GM18499 (cell line): ENCODE results near the gene NREP.

Source experiments
- ATAC-seq: cut with Tn5 transposase; IDR thresholded peaks from one replicate; pipeline ENCODE4 v1.9.1; 2021; ENCODE audit warnings: moderate number of reproducible peaks; ENCODE audit not compliant: insufficient read depth, unreplicated experiment

Gene NREP

DNA sequence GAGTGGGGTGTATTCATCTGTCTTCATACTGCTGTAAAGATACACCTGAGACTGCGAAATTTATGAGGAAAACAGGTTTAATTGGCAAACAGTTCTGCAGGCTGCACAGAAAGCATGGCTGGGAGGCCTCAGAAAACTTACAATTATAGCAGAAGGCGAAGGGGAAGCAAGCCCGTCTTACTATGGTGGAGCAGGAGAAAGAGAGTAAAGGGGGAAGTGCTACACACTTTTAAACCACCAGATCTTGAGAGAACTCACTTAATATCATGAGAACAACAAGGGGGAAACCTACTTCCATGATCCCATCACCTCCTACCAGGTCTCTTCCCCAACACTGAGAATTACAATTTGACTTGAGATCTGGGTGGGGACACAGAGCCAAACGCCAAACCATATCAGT lies 12.5 kb upstream of the NREP start:
- no peak for ATAC-seq

DNA sequence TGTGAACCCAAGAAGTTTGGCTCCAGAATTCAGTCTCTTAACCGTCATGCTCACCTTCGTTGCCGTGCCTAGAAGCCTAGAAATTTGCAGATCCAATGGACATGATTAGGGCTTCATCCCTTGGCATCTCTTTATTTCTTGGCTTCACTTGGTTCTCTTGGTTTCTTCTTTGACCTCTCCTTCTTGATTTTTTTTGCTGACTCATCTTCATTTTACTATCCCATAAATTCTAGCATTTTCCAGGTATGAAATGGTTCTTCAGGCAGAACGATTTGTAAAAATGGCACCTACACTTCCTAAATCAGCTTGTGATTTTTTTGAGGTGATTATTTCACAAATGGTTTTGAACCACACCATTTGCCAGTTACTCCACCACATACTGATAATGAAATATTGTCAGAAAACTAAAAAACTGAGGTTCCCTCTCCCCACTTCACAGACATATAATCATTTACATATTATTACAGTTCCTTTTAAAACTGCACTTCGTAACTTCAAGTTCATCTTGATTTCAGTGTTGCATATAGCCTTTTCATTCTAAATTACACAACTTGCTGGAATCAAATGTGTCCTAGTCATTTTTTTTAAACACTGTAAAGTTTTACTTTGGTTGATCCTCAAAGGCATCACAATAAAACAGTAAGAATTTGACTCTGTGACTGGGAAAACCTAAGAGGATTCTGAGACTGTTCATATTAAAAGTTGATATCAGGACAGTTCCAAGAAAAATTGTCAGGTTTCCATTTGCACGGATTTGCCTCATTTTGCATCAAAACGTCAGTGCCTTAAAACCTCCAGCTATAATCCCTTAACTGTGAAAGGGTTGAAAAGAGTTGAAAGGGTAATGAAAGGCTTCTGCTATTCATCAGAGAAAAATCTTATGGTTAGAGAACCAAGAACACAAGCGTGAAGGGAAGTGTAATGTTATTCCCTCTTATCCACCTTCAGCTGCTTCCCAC lies 8.9 kb upstream of the NREP start:
- ATAC-seq: no peak

DNA sequence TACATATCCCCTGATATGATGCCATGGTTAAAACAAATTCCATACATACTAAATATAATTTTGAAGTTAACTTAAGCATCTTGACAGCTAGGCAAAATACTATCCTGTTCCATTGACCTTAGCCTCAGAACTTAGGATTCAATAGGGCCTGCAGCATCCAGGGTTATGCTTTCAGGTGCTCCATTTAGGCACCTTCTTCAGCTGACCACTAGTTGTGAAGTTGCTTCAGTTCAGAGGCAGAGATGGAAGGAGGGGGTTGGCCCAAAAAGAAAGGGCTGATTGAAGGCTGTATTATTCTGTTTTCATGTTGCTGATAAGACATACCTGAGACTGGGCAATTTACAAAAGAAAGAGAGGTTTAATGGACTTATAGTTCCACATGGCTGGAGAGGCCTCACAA lies 7.0 kb upstream of the NREP start:
- no peak for ATAC-seq

DNA sequence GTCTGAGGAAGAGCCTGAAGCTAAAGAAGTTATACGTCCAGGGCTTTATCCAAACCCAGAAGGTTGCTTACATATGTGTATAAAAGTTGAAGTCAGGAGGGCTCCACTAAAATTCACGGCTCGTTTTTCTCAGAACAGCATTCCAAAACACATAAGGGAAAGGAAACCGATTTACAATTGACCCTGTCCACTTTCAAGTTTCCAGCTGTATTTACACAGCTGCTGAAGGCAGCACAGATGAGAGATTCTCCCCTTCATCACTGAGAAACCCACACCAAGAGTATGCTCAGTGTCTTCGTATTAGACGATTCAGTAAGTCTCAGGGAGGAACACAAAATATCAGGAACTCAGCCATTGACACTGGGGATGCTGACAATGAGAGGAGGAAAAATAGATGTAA lies 5.9 kb upstream of the NREP start:
- no peak for ATAC-seq

DNA sequence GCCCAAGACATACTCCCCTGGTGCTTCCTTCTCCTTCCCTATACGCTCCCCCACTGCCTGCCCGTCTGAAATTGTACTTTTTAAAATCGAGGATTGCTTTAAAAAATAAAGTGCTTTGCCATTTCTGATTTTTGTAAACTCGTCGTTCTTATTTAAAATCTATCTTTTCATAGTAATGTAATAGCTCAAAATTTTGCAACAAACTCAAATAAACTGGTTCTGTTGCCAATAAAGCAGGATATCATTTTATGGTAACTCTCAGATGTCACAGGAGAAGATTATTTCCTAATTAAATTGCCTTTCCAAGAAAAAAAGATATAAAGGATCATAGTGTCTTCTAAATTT lies 1.3 kb upstream of the NREP start:
- no peak for ATAC-seq

DNA sequence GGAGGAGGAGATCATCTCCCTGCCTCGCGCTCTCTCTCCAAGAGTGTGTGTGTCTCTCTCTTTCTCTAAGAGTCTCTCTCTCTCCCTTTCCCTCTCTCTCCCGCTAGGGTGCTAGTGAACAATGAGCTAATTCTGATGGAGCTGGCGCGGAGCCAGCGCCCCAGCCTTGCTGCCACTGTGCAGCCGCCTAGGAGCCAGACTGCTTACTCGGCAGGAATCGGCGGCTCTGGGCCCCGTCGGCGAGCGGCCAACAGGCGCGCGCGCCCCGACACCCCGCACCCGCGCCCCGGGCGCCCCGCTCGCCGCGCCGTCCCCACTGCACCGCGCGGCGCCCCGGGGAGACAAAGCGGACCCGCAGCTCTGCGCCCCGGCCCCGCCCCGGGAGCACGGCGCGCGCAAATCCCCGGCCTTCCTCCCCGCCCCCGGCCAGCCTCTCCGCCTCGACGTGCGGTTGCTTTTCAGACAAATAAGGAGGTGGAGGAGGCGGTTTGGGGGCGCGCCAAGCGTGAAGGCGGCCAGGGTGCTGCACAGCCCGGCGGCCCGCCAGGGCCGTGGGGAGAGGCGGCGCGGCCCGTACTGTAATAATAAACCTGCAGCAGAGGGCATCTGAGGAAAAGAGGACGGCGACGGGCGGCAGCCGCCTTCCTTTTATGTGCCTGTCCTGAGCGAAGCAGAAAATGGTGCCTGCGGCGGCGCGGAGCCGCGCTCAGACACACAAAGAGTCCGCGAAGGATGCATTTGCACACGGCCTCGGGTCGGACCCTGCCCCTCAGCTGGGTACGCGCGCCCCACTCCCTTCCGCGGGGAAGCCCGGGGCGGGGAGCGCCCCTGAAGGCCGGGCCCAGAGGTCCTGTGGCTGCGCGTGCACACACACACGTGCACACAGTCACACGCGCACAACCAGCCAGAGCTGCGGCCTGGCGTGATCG lies 625 bp upstream of the NREP start:
- peak; percentile 64 for ATAC-seq

DNA sequence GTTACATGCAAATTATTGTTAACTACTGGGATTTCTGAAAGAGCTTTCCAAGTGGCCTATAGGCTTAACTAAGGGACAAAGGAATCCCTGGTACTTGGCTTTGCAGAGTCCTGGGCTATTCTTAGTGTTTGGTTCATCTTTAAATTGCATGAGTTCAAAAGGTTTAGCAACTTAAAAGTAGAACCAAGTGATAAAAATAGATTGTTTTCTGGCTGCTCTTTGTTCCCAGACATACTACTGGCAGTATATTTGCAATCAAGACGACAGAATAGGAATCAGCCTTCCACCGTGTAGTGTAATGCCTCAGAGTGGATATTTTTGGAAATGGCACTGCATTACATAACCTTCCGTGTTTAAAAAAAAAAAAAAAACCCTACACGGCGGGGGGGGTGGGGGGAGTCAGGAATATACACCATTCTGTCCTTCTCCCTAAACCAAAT lies 1.0 kb downstream of the NREP start:
- ATAC-seq: no peak

DNA sequence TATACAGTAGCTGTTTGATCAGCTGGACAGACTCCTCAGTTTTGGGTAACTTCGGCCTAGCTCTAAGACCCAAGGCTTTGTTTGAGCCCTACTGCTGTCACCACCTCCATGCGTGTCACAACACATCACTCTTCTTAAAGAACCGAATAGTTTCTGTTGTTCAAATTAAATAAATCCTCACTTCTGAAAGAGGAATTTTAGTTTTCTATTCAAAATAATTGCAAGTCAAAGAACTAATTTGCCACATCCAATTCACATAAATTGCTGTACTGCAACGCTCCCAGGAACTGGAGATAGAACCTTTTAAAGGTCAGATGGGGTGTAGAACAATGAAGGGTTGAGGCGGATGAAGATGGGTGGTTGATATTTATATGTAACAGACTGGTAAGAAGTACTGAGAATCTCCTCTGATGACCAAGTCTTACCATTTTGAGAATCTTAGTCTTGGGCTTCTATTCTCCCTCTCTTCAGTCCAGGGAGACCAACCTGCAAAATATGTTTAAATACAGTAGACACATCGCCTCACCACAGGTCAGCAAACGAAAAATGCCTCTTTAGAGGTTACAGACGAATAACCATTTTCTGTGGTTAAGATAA lies 1.6 kb downstream of the NREP start:
- no peak for ATAC-seq

DNA sequence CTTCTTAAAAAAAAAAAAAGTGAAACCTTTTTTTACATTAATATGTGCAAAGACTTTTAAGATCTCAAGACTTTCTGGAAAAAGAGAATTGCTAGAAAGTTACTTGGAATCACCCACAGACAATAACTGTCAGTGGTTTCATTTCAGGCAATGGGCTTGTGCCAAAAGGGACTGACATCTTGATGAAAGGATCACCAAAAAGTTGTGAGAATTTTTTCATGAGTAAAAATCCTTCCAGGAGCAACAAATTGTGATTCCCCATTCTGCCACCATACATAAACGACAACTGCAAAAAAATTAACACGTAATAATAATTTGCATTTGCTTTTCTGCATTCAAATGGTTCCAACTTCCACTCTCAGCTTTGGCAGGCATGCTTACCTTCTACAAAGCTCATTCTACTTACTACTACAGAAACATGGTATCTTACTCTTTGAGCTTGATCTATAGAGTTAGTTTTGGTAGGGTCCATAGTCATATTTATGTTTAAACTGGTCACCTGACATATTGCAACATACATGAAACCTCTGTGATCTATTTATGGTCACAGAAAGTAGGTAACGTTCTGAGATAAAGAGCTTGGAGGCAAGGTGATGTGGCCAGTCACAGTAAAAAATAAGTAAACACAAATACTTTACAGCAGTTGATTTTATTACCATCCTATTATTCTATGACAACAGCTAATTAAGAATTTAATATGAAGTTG lies 3.0 kb downstream of the NREP start:
- no peak for ATAC-seq

DNA sequence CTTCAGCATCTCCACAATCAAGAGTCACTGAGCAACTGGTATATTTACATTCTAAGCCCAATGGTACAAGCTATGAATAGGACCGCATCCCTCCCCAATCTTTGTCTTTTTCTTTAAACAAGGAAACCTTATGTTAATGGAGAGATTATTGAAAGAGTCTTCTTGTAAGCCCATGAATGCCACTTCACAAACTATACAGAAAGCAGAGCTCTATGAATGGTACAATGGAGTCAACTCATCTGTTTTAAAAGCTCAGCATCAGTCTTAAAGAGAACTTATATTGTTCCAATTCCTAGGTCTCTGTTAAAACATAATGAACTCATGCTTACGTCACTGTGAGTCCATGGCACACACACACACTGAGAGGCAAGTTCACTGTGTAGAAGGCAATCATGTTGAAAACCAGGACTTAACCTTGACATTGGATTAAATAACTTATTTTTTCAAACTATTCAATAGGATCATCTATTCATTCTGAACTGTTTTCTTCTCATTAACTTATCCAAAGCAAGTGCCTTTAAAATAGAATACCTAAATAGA lies 4.5 kb downstream of the NREP start:
- ATAC-seq: no peak

DNA sequence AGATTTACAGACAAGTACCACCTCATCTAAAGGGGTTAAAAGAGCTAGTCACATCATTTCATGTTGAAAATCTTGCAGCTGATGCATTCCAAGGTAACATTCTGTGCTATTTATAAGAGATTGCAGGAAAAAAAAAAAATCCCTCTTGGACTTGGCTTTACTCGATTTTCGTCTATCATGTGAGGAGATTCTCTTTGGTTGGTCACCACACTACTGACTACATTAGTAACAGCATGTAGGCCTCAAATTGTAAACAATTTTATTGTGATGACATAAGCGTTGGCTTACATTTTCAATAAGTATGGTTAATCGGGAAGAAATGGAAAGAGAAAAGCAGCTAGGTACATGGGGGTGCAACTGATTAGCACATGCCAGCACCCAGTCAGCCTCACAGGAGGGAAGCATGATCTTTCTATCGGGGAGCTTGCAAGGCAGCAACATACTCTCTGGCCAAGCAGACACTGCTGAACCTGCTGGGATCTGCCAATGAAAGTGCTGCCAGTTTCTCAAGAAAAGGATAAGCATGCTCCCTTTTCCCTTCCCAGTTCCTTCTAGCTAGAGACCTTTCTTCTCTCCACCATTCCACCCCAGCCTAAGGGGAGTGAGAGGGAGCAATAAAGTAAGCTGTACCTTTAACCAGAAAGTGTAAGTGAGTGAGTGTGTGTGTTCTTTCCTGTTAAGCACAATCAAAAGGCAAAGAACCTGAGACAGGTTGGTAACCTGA lies 7.5 kb downstream of the NREP start:
- ATAC-seq: no peak

DNA sequence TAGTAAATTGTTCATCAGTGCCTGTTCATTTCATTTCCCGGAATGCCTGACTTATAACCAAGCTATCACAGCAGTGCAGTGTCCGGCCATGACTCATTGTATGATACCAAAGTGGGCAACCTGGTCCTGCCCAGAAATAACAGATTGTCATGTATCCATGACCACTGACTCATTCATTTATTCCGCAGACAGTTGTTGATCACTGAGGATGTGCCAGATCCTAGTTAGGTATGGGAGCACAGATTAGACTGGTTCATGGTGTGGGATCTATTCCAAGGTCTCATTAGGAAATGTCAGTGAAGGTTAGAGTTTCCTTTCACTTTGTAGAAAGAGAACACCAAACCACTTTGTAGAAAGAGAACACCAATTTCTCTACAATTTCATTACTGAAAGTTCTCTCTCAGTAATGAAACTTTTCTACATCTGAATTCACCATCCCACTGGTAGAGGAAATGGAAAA lies 8.7 kb downstream of the NREP start:
- no peak for ATAC-seq

DNA sequence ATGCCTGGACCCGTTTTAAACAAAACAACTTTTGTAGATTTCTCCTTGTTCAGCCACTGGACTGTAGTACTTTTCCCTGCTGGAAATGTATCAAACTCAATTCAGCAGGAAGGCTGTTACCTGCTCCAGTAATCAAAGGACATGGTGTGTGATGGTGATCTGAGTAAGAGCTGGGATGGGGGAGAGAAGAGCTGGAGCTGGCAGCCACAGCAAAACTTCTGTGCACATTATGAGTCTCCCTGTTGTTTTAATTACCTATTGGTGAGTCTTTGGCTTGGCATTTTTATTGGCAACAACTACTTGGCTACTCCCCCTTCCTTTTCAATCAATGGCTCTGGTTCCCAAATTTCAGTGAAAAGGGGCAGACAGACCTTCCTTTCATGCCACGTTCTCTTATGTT lies 9.7 kb downstream of the NREP start:
- ATAC-seq: no peak

DNA sequence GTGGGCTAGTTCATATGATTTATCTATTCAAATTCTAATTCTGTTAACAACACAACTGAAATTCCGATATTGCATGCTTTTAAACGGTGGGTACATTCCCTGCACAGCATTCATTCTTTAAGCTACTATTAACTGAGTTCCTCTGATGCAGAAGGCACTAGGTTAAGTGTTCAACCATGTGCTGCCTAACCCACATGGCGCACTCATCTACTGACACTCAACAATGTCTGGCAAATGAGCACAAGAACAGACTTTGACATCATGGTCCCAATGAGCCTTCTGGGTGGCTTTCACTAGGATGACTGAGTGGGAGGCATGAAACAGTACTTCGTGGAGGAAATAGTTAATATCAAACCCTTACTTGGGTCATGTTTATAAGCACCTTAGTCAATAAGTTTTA lies 10.2 kb downstream of the NREP start:
- ATAC-seq: no peak

DNA sequence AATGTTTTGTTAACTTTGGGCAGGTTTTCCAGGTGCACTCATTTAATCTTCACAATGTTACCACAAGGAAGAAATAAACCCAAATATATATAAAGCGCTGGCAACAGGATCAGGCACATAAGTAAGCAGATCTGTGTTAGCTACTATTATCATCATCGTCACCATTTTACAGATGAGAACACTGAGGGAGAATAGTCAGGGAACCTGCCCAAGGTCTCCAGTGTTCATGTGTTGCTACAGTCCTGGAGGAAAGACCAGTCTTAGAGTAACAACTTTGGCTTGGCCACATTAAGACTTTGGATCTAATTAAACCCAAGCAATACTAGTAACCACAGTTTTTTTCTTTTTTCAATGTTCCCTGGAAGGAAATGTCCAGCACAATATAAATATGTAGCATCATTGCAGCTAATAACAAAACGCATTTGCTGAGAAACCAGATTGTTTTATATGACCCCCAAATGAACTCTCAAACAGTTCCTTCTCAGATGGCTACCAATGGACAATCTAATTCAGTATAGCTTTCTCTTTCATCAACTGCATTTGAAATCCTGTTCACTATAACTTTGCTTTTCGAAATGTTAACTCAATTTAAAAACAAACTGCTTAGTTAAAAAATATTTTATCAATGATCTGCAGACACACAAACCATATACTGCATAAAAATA lies 11.8 kb downstream of the NREP start:
- no peak for ATAC-seq

DNA sequence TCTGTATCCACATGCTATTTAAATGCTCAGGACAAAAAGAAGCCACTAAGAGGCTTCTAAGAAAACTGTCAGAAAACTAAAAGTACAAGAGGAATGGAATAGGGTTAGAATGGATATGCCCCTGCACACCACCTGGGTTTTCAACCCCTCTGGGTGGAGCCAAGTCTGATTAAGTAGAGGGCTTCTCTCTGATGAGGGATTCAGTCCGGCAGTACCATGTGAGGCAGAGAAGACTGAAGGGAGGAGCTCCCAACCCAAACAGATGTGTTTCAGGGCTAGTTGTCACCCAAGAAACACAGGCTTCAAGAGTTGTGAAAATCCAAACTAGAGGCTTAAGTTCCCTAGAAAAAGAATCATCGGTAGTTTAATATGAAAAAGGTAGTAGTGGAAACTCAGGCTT lies 12.5 kb downstream of the NREP start:
- ATAC-seq: no peak

DNA sequence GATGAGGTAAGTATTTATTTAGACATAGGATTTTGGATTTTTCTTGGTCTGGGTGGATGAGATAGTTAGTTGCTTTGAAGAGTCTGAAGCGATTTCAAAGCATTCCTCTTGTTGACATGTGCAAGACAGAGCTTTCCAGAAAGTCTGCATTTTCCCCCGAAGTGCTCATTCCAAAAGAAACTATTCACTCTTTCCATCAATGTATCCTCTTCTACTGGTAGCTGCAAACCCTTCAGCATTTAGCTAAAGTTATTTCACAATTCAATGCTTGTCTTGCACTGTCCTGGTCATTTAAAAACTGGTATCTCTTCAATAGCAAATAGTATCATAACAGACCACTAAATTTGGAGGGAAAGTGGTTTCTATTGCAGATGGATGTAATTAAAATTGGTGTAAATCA lies 13.0 kb downstream of the NREP start:
- ATAC-seq: no peak

DNA sequence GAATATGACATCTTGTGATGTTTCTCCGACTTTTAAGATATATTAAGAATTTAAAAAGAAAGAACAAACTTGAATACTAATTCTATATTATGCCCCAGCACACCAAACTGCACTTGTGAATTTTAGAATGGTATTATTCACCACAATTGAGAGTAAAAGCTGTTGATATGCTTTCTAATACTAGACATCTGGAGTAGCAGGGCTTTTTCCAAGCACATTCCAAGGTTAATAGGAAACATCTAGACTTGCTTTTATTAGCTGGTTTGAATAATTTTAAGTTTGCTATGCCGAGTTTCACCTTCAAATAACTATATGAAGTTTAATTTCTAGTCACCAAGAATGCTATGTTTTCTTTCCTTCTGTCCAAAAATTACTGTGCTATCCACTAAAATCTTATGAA lies 13.5 kb downstream of the NREP start:
- no peak for ATAC-seq
